ENCODE measurements around the gene FGD3.

FGD3 gene

GRCh38 chr9:93035106-93035660 lies 87.9 kb downstream of the FGD3 start:
- DNase-seq, result no peak

DNA sequence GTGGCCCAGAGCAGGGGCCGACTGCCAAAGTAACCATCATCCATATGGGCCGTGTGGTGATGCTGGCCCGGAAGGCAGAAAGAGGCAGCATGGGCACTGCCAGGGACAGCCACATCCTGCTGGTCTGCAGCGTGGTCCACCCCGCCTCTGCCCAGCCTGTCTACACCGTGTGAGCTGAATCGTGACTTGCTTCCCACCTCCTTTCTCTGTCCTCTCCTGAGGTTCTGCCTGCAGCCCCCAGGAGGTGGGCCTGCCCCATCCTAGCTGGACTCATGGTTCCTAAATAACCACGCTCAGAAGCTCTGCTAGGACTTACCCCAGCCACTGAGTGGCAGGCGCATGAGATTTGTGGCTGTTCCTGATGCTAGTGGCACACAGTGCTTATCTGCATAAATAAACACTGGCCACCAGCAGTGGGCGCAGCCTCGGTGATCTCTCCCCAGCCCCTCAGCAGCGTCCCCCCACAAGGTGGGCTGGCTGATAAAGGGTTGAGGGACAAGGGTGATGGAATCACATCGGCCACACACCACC lies 88.6 kb downstream of the FGD3 start:
- DNase-seq, result no peak

GRCh38 chr9:93036887-93037475 lies 89.7 kb downstream of the FGD3 start:
- no peak for DNase-seq

GRCh38 chr9:93037476-93037971 lies 90.2 kb downstream of the FGD3 start:
- DNase-seq, result no peak

DNA sequence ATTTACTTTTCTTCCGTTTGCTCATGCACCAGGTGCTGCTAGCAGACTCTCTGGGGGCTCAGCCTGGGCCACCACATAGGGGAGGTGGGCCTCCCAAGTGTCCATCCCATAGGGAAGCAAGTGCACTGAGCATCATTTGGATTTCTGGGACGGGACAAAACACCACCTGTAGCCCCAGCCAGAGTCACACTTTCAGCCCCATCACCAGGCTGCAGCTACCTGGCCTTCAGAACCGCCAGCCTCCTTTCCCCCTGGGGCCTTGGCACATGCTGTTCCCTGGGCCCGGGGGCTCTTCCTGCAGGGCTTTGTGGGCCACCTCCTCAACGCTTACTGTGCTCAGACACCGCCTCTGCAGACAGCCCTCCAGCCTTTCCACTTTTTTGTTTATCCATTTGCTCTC lies 91.6 kb downstream of the FGD3 start:
- DNase-seq, result no peak

GRCh38 chr9:93039456-93039855 lies 92.1 kb downstream of the FGD3 start:
- DNase-seq, result no peak

DNA sequence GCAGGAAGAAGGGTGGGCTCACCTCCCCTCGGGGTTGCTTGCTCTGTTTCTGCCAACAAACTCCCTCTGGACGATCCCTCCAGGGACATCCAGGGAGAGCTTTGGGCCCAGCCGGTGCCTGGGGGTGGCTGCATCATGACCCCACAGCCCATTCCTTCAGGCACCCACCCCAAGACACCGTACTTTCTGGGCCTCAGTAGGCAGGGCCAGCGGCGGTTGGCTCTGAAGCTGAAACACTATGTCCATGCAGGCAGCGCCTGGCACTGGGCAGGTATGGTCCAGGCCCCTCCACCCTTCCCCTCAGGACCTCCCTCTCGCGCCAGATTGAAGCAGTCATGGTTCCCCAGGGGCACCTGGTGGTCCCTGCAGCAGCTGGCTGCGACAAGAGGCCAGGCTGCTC lies 92.7 kb downstream of the FGD3 start:
- no peak for DNase-seq

GRCh38 chr9:93040409-93040808 lies 93.1 kb downstream of the FGD3 start:
- no peak for DNase-seq

DNA sequence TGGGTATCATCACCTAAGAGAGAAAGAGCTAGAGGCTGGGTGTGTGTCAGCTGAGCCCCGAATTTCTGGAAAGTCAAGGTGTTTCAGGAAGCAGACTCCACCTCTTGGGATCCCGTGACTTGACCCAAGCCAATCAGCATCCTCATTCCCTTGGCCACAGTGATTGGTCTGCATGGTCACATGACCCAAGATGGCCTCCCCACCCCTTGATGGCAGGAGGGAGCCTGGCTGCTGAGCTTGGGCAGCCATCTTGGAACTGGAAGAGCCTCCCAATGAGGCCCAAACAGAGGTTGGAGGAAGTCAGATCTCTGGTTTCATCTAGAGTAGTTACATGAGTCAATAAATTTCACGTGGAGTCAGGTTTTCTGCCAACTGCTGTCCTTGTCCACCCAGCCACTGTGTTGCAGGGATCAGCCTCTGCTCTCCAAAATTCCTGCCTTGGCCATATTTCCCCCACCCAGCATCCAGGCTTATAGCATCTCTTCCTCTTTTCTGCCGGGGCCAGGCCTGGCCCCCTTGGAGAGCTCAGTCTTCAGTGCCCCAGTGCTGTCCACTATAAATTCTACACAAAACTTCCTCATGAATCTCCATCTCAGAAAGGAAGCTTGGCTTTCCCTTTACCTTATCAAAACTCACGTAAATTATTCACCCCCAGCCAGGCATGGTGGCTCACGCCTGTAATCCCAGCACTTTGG lies 93.9 kb downstream of the FGD3 start:
- no peak for DNase-seq

- DNase-seq, result no peak
Observed at GRCh38 chr9:93043122-93043521, 95.8 kb downstream of the FGD3 start.

DNA sequence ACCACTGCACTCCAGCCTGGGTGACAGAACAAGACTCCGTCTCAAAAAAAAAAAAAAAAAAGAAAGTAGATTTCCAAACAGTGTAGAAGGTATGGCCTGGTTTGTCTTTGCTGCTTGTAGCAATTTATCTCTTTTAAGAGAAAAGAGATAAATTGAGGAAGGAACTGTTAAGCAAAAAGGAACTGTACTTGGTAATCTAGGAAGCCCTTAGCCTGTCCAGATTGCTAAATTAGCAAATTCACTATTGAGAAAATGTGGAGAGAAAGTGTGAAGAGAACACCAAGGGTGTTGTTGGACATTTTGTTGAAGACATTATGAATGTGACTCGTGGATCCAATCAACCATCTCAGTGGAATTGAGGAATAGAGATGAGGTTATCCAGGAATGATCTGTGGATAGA lies 98.2 kb downstream of the FGD3 start:
- DNase-seq, result no peak

- DNase-seq, result no peak
Observed at GRCh38 chr9:93048566-93049448, 101.5 kb downstream of the FGD3 start.

GRCh38 chr9:93049491-93049890 lies 102.2 kb downstream of the FGD3 start:
- no peak for DNase-seq

DNA sequence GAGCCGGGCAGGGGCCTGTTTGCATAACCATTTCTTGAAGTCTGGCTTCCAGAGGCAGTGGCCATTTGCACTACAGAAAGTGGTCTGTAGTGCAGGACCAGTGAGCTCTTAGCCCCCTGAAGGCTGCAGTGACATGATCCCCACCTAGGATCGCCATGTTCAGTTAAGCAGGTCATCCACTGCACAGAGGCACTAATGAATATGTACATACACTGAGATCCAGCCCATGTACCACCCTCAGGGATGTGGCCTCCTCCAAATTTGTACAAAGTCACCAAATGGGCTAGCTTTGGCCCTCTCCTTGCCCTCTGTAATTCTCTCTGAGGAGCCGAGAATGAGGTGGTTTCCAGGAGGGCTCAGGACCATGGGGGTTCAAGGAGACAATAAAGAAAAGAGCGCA lies 102.9 kb downstream of the FGD3 start:
- no peak for DNase-seq

- DNase-seq, result no peak
Observed at GRCh38 chr9:93051680-93052089, 104.4 kb downstream of the FGD3 start.

DNA sequence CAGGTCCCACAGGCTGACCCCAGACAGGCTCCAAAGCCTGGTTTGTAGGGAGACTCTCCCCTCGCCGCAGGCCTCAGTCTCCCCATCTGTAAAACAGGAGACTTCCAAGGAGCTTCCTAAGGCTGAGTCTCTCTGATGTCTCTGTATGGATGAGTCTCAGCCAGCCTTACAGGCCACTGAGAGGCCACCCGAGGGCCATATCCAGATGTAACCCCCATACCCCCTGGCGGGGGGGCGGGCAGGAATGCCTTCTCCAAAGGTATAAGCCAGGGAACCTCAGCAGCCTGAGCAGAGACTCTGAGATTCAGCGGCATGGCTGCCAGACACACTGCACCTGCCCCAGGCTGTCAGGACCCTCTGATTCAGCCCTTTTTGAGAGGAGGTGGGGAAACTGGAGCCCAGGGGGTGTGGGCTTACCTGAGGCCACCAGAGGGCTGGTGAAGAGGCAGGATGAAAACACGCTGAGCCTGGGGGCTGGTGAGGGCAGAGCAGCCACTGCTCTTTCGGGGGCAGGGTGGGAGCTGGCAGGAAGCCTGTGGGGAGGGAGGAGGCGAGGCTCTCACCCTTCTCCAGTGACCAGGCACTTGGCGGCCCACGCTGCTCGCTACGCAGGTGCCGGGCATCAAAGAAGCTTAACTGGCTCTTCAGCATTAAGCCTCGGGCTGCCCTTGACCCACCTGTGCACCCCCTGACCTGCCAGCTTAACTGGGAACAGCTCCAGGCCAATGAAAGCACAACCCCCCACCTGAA lies 105.6 kb downstream of the FGD3 start:
- DNase-seq, result peak; percentile 39

- DNase-seq, result no peak
Observed at GRCh38 chr9:93053781-93054331, 106.5 kb downstream of the FGD3 start.

DNA sequence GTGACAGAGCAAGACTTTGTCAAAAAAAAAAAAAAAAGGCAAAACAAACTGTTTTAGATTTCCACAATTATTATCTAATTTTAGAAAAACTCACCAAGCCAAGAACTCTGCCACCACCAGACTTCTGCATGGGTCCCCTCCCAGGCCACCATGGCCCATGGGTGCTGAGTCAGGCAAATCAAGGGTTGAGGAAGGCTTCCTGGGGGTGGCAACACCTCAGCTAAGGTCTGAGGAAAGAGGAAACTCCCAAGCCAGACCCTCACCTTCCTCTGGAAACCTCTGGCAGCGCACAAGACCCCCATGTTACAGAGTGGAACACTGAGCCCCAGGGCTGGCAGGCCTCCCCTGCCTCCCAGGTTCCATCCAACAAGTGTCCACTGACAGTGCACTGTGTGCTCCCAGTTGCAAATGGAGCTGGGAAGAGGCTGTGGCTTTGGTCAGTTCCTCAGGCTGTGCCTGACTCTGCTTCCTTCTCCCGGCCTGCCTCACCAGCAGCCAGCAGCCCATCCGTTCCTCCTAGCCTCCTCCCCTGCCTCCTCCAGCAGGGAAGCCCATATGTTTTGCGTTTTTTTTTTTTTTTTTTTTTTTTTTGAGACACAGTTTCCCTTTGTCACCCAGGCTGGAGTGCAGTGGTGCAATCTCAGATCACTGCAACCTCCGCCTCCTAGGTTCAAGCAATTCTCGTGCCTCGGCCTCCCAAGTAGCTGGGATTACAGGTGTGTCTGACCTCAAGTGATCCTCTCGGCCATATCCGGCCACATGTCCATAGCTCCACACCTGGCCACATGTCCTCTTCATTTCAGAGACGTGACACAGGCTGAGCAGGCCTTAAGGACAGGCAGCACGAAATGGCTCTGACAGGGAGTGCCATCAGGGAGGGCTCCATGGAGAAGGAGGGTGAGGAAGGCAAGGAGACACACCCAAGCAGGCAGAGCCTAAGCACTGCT lies 107.7 kb downstream of the FGD3 start:
- no peak for DNase-seq

DNA sequence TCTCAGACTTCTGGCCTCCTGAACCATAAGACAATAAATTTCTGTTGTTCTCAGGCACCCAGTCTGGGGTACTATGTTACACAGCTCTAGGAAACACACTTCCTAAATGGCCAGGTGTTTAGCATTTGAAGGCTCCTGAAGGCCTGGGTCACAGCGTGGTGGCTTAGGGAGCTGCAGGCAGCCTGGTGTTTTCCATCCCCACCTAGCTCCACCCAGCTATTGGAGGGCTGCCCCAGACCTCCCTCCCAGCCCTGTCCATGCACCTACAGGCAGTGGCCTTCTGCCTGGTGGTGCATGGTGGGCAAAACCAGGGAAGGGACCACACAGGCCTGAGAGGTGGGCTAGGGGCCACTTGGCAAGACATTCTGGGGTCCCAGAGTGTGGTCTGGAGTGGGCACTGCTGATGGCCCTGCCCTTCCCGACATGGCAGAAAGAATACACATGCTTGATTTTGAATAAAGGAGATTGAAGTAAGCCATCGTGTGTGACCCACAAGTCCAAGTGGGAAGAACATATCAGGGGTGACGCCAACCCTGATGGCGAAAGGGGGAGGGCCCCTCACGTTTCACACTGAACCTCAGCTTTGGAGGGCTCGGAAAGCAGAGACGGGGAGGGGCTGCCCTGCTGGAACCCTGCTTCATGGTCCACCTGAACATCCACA lies 109.8 kb downstream of the FGD3 start:
- DNase-seq, result no peak

DNA sequence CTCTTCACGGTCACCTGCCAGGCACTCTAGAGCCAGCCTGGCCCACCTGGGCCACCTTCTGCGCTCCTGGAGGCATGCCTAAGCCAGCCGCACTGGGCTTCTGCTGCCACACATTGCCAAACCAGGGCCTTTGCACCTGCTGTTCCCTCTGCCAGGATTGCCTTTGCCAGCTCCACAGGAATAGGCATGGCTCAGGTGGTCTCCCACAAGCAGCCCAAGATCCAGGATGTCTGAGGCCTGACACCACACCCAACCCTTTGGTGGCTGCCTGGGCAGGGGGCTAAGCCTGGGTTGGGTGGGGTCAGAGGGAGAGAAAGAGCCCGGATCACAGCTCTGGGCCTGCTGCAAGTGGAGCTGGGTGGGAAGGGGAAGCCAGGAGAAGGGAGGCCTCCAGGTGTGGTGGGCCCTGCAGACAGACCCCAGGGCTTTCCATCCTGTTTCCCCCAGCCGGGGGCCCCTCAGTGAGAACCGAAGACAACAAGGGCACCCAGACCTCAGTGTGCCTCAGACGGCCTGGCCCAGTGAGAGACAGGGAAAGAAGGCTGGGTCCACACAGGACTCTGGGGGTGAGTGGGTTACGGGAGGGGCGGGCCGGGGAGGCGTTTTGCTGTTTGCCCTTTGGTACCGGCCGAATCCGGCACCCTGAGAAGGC lies 110.5 kb downstream of the FGD3 start:
- DNase-seq, result peak; percentile 35
